ENCODE results near the gene NYAP1. TPM values are rescaled to one million over a fixed set of nuclear protein-coding genes. Genes with fewer than 3 reads are reported as not detected.
"Not testable (repeated sequence)": the region's sequence is repeated elsewhere in the genome, so short reads cannot be mapped to it uniquely, and the experiment has no call there.

NYAP1 gene
- total RNA-seq, 1 experiment from 2014 or later, result 1.3 TPM

- no peak overlapping the region for H3K27ac ChIP-seq (ENCODE audit: low read depth, low read length, poor library complexity, severe bottlenecking)
- CTCF ChIA-PET, result no interaction called here
These were observed 48.7 kb downstream of the NYAP1 start for GRCh38 chr7:100532165-100533022.

GRCh38 chr7:100535982-100536381 is 52.3 kb downstream of the NYAP1 start:
- H3K9me3 ChIP-seq (ENCODE audit: low read depth, low read length, poor library complexity, severe bottlenecking); H3K4me3 ChIP-seq (ENCODE audit: low read depth, low read length, poor library complexity, severe bottlenecking); DNase-seq (ENCODE audit: low spot score); H3K27me3 ChIP-seq (replicated peaks; ENCODE audit: insufficient read depth, low read depth, low read length, poor library complexity); intact Hi-C loops (cut with micrococcal nuclease; ENCODE audit: unreplicated experiment); BruUV-seq (replicated peaks); H3K36me3 ChIP-seq (ENCODE audit: insufficient read depth, low read length, poor library complexity, severe bottlenecking); H3K4me1 ChIP-seq (ENCODE audit: insufficient read depth, low read length, poor library complexity, severe bottlenecking); H3K27ac ChIP-seq (ENCODE audit: low read depth, low read length, poor library complexity, severe bottlenecking); POLR2A ChIA-PET (ENCODE audit: low non-redundant PET): not testable (repeated sequence)
- CTCF ChIA-PET, result interaction anchor here (0.6 kb wide), 1 partner anchor 220 kb away, joined by 3 read pairs; no protein-coding TSS in a partner anchor

More at GRCh38 chr7:100532165-100533022, 48.7 kb downstream of the NYAP1 start:
- BruUV-seq (replicated peaks), result no TSS peak
- no peaks in the 10 kb centered on the region for H3K4me1 ChIP-seq (ENCODE audit: insufficient read depth, low read length, poor library complexity, severe bottlenecking)
- no peaks in the 10 kb centered on the region for H3K27me3 ChIP-seq (replicated peaks; ENCODE audit: insufficient read depth, low read depth, low read length, poor library complexity)
- H3K4me3 ChIP-seq (ENCODE audit: low read depth, low read length, poor library complexity, severe bottlenecking), result no peak overlapping the region
- DNase-seq (ENCODE audit: low spot score), result no peak
- TF ChIP-seq EZH2 (IDR thresholded peaks at IDR 0.05; ENCODE audit: borderline replicate concordance, low read depth, low read length, poor library complexity, severe bottlenecking) (no peak), CTCF (conservative IDR thresholded peaks at IDR 0.05; ENCODE audit: low read depth, low read length) (no peak)
- no peaks in the 10 kb centered on the region for H3K36me3 ChIP-seq (ENCODE audit: insufficient read depth, low read length, poor library complexity, severe bottlenecking)
- intact Hi-C loops (cut with micrococcal nuclease; ENCODE audit: unreplicated experiment), result no loop called here
- H3K9me3 ChIP-seq (ENCODE audit: low read depth, low read length, poor library complexity, severe bottlenecking), result no peaks in the 10 kb centered on the region
- POLR2A ChIA-PET (ENCODE audit: low non-redundant PET), result no interaction called here

GRCh38 chr7:100536695-100537094 is 53.0 kb downstream of the NYAP1 start:
- H3K27me3 ChIP-seq (replicated peaks; ENCODE audit: insufficient read depth, low read depth, low read length, poor library complexity); H3K27ac ChIP-seq (ENCODE audit: low read depth, low read length, poor library complexity, severe bottlenecking); H3K36me3 ChIP-seq (ENCODE audit: insufficient read depth, low read length, poor library complexity, severe bottlenecking); BruUV-seq (replicated peaks); H3K9me3 ChIP-seq (ENCODE audit: low read depth, low read length, poor library complexity, severe bottlenecking); intact Hi-C loops (cut with micrococcal nuclease; ENCODE audit: unreplicated experiment); DNase-seq (ENCODE audit: low spot score); H3K4me3 ChIP-seq (ENCODE audit: low read depth, low read length, poor library complexity, severe bottlenecking); H3K4me1 ChIP-seq (ENCODE audit: insufficient read depth, low read length, poor library complexity, severe bottlenecking): not testable (repeated sequence)
- CTCF ChIA-PET, result interaction anchor here (0.6 kb wide), 1 partner anchor 220 kb away, joined by 3 read pairs; no protein-coding TSS in a partner anchor
- POLR2A ChIA-PET (ENCODE audit: low non-redundant PET), result interaction anchor here (0.7 kb wide), 1 partner anchor 47 kb away, joined by 9 read pairs; no protein-coding TSS in a partner anchor

GRCh38 chr7:100538348-100538653 is 54.6 kb downstream of the NYAP1 start:
- Histone ChIP-seq H3K9me3 (ENCODE audit: low read depth, low read length, poor library complexity, severe bottlenecking) (no peaks in the 10 kb centered on the region), H3K27me3 (replicated peaks; ENCODE audit: insufficient read depth, low read depth, low read length, poor library complexity) (no peaks in the 10 kb centered on the region), H3K36me3 (ENCODE audit: insufficient read depth, low read length, poor library complexity, severe bottlenecking) (no peaks in the 10 kb centered on the region), H3K4me1 (ENCODE audit: insufficient read depth, low read length, poor library complexity, severe bottlenecking) (peaks cover 3% of the 10 kb centered on the region), H3K4me3 (ENCODE audit: low read depth, low read length, poor library complexity, severe bottlenecking) (peak overlapping the region; percentile 59), H3K27ac (ENCODE audit: low read depth, low read length, poor library complexity, severe bottlenecking) (peak overlapping the region; percentile 84)
- ChIA-PET CTCF (no interaction called here), POLR2A (ENCODE audit: low non-redundant PET) (interaction anchor here (0.7 kb wide), 1 partner anchor 110 kb away, joined by 3 read pairs; the partner anchor contains the start of gene ZCWPW1)
- intact Hi-C loops (cut with micrococcal nuclease; ENCODE audit: unreplicated experiment), result loop anchor here (2.0 kb wide), 1 partner anchor 60 kb away; the partner anchor contains the start of gene TSC22D4
- no peak for TF ChIP-seq CTCF (conservative IDR thresholded peaks at IDR 0.05; ENCODE audit: low read depth, low read length)
- no peak for TF ChIP-seq EZH2 (IDR thresholded peaks at IDR 0.05; ENCODE audit: borderline replicate concordance, low read depth, low read length, poor library complexity, severe bottlenecking)
- DNase-seq (ENCODE audit: low spot score), result no peak
- BruUV-seq (replicated peaks), result TSS peak; percentile 100

All from A673 (cell line).